Measurements from ENCODE around the gene CDC42. TPM values are rescaled to one million over a fixed set of nuclear protein-coding genes. Genes with fewer than 3 reads are reported as not detected.

The CDC42 gene
- total RNA-seq, 1 experiment from 2014 or later, result 171 TPM

DNA sequence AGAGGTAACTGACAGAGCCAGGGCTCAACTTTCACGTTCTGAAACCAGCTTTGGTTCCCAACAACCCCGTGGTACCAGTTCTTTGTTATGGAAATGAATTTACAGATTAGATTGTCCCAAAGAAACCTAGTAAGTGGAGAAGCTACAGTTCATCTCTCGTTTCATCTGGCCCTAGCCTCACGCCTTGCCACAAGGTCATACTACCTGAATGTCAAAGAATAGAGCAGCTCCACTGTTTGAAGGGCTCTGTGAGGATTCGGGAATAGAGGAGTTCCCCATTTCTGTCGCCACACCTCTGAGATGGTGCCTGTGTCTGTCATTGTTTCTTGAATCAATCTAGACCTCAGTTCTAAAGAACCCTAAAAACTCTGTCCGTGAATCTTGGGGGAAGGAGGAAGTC lies 15.0 kb upstream of the CDC42 start (continued):
- TF ChIP-seq, protein P1, sequence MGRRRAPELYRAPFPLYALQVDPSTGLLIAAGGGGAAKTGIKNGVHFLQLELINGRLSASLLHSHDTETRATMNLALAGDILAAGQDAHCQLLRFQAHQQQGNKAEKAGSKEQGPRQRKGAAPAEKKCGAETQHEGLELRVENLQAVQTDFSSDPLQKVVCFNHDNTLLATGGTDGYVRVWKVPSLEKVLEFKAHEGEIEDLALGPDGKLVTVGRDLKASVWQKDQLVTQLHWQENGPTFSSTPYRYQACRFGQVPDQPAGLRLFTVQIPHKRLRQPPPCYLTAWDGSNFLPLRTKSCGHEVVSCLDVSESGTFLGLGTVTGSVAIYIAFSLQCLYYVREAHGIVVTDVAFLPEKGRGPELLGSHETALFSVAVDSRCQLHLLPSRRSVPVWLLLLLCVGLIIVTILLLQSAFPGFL (CRISPR knock-in tag; IDR thresholded peaks at IDR 0.05; ENCODE audit: borderline replicate concordance), result no peak

DNA sequence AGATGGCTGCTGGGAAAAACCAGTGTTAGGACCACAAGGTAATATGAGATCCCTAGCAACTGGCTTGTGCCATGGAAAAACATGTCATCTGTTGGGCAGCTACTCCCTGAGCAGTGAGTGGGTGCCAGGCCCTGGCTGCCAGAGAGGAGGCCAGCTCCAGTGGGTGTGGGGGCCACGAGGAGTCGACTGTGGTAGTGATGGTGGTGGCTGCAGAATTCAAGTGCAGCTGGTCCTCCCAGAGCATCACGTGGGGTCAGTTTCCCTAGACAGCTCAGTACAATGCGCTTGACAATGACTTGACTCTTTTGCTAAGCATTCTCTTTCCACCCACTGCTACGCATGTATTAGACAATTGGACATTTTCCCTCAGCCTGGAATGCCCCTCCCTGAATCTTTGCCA lies 14.5 kb upstream of the CDC42 start:
- H3K27ac Mint-ChIP-seq, result no peak overlapping the region
- peaks cover 31% of the 10 kb centered on the region for H3K4me1 Mint-ChIP-seq
- no peaks in the 10 kb centered on the region for H3K27me3 Mint-ChIP-seq (ENCODE audit: low read depth)
- H3K9me3 Mint-ChIP-seq, result no peaks in the 10 kb centered on the region
- no peak for DNase-seq (ENCODE audit: low spot score)
- ChIA-PET POLR2A (interaction anchor here (1.2 kb wide), 1 partner anchor 12 kb away, joined by 3 read pairs; no protein-coding TSS in a partner anchor), CTCF (interaction anchor here (0.7 to 2.8 kb wide), 3 partner anchors 9 to 14 kb away, joined by 3 to 13 read pairs (median 3); no protein-coding TSS in a partner anchor)
- TF ChIP-seq NFATC4 (CRISPR knock-in tag; IDR thresholded peaks at IDR 0.05), result no peak
- TF ChIP-seq, protein P2, sequence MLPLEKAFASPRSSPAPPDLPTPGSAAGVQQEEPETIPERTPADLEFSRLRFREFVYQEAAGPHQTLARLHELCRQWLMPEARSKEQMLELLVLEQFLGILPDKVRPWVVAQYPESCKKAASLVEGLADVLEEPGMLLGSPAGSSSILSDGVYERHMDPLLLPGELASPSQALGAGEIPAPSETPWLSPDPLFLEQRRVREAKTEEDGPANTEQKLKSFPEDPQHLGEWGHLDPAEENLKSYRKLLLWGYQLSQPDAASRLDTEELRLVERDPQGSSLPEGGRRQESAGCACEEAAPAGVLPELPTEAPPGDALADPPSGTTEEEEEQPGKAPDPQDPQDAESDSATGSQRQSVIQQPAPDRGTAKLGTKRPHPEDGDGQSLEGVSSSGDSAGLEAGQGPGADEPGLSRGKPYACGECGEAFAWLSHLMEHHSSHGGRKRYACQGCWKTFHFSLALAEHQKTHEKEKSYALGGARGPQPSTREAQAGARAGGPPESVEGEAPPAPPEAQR (CRISPR knock-in tag; IDR thresholded peaks at IDR 0.05), result no peak
- TF ChIP-seq, protein P3, sequence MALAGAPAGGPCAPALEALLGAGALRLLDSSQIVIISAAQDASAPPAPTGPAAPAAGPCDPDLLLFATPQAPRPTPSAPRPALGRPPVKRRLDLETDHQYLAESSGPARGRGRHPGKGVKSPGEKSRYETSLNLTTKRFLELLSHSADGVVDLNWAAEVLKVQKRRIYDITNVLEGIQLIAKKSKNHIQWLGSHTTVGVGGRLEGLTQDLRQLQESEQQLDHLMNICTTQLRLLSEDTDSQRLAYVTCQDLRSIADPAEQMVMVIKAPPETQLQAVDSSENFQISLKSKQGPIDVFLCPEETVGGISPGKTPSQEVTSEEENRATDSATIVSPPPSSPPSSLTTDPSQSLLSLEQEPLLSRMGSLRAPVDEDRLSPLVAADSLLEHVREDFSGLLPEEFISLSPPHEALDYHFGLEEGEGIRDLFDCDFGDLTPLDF (CRISPR knock-in tag; IDR thresholded peaks at IDR 0.05), result no peak
- TF ChIP-seq, protein P4, sequence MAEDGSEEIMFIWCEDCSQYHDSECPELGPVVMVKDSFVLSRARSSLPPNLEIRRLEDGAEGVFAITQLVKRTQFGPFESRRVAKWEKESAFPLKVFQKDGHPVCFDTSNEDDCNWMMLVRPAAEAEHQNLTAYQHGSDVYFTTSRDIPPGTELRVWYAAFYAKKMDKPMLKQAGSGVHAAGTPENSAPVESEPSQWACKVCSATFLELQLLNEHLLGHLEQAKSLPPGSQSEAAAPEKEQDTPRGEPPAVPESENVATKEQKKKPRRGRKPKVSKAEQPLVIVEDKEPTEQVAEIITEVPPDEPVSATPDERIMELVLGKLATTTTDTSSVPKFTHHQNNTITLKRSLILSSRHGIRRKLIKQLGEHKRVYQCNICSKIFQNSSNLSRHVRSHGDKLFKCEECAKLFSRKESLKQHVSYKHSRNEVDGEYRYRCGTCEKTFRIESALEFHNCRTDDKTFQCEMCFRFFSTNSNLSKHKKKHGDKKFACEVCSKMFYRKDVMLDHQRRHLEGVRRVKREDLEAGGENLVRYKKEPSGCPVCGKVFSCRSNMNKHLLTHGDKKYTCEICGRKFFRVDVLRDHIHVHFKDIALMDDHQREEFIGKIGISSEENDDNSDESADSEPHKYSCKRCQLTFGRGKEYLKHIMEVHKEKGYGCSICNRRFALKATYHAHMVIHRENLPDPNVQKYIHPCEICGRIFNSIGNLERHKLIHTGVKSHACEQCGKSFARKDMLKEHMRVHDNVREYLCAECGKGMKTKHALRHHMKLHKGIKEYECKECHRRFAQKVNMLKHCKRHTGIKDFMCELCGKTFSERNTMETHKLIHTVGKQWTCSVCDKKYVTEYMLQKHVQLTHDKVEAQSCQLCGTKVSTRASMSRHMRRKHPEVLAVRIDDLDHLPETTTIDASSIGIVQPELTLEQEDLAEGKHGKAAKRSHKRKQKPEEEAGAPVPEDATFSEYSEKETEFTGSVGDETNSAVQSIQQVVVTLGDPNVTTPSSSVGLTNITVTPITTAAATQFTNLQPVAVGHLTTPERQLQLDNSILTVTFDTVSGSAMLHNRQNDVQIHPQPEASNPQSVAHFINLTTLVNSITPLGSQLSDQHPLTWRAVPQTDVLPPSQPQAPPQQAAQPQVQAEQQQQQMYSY (CRISPR knock-in tag; IDR thresholded peaks at IDR 0.05), result no peak
- no peak for TF ChIP-seq NFE2L1 (CRISPR knock-in tag; IDR thresholded peaks at IDR 0.05)
- TF ChIP-seq, protein P5, sequence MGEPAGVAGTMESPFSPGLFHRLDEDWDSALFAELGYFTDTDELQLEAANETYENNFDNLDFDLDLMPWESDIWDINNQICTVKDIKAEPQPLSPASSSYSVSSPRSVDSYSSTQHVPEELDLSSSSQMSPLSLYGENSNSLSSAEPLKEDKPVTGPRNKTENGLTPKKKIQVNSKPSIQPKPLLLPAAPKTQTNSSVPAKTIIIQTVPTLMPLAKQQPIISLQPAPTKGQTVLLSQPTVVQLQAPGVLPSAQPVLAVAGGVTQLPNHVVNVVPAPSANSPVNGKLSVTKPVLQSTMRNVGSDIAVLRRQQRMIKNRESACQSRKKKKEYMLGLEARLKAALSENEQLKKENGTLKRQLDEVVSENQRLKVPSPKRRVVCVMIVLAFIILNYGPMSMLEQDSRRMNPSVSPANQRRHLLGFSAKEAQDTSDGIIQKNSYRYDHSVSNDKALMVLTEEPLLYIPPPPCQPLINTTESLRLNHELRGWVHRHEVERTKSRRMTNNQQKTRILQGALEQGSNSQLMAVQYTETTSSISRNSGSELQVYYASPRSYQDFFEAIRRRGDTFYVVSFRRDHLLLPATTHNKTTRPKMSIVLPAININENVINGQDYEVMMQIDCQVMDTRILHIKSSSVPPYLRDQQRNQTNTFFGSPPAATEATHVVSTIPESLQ (CRISPR knock-in tag; IDR thresholded peaks at IDR 0.05), result no peak
- TF ChIP-seq, protein P6, sequence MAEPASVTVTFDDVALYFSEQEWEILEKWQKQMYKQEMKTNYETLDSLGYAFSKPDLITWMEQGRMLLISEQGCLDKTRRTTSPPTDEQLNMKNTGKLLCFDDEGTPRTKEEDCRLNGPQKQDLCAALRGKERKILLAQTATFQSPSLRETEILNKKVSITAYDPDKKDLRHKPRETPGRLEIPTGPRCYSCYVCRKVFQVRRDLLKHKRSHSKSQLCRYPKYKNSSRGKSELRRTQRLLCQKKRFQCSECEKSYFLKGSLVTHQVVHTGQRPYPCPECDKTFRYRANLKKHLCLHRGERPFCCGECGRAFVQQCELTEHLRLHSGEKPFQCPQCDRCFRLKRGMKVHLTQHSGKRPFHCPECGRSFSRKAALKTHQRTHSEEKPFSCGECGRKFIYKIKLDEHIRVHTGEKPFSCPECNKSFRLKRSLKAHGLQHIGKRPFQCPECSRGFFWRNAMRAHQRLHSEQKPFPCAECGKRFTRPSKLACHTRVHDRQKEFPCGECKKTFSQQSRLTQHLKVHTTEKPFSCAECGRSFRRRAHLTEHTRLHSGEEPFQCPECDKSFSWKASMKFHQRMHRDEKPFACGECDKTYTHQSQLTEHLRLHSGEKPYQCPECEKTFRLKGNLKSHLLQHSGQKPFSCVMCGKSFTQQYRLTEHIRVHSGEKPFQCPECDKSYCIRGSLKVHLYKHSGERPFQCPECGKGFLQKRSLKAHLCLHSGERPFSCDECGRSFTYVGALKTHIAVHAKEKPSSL (CRISPR knock-in tag; conservative IDR thresholded peaks at IDR 0.05), result no peak
- no peak for TF ChIP-seq NR2C2 (CRISPR knock-in tag; IDR thresholded peaks at IDR 0.05)
- no peak for TF ChIP-seq OVOL2 (CRISPR knock-in tag; IDR thresholded peaks at IDR 0.05; ENCODE audit: borderline replicate concordance)
- TF ChIP-seq ZNF416 (CRISPR knock-in tag; IDR thresholded peaks at IDR 0.05), result no peak
- TF ChIP-seq, protein P7, sequence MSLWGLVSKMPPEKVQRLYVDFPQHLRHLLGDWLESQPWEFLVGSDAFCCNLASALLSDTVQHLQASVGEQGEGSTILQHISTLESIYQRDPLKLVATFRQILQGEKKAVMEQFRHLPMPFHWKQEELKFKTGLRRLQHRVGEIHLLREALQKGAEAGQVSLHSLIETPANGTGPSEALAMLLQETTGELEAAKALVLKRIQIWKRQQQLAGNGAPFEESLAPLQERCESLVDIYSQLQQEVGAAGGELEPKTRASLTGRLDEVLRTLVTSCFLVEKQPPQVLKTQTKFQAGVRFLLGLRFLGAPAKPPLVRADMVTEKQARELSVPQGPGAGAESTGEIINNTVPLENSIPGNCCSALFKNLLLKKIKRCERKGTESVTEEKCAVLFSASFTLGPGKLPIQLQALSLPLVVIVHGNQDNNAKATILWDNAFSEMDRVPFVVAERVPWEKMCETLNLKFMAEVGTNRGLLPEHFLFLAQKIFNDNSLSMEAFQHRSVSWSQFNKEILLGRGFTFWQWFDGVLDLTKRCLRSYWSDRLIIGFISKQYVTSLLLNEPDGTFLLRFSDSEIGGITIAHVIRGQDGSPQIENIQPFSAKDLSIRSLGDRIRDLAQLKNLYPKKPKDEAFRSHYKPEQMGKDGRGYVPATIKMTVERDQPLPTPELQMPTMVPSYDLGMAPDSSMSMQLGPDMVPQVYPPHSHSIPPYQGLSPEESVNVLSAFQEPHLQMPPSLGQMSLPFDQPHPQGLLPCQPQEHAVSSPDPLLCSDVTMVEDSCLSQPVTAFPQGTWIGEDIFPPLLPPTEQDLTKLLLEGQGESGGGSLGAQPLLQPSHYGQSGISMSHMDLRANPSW (CRISPR knock-in tag; conservative IDR thresholded peaks at IDR 0.05; ENCODE audit: low read depth), result no peak
- no peak overlapping the region for H3K4me3 Mint-ChIP-seq
- ATAC-seq, result no peak
- no peaks in the 10 kb centered on the region for H3K36me3 Mint-ChIP-seq
